Suprapubic skin (tissue), 4 donors: ENCODE data around the gene ALG12. TPM values are rescaled to one million over a fixed set of nuclear protein-coding genes. Genes with fewer than 3 reads are reported as not detected.

Experiments used
- DNase-seq, 2 donors: peaks; one replicate each; pipeline ENCODE4 v3.0.0-alpha.2; 2019; ENCODE audit warnings: low spot score in 2 of 2
- H3K27ac ChIP-seq: fragments of 200-600 bp; sonication (generic); one replicate; pipeline ENCODE4 v1.5.1; 2019
- H3K27me3 ChIP-seq: fragments of 200-600 bp; sonication (generic); one replicate; pipeline ENCODE4 v1.5.1; 2019
- H3K36me3 ChIP-seq: fragments of 200-600 bp; sonication (generic); one replicate; pipeline ENCODE4 v1.5.1; 2019
- H3K4me1 ChIP-seq: fragments of 200-600 bp; sonication (generic); one replicate; pipeline ENCODE4 v1.5.1; 2019
- H3K4me3 ChIP-seq: fragments of 200-600 bp; sonication (generic); one replicate; pipeline ENCODE4 v1.5.1; 2019; ENCODE audit warnings: mild to moderate bottlenecking
- H3K9me3 ChIP-seq: fragments of 200-600 bp; sonication (generic); one replicate; pipeline ENCODE4 v1.5.1; 2019
- EP300 ChIP-seq: sonication (generic); formaldehyde crosslinking; IDR thresholded peaks from one replicate; pipeline ENCODE4 v1.6.1; 2017; ENCODE audit warnings: antibody characterized with exemption
- POLR2A ChIP-seq, 2 donors: fragments of 450-650 bp; IDR thresholded peaks; one replicate each; pipeline ENCODE4 v1.6.1; 2017; ENCODE audit warnings: antibody characterized with exemption in 2 of 2, mild to moderate bottlenecking in 2 of 2, moderate library complexity in 2 of 2
- POLR2AphosphoS5 ChIP-seq, 3 donors: sonication (generic); formaldehyde crosslinking; IDR thresholded peaks; one replicate each; pipeline ENCODE4 v1.6.1; 2017; ENCODE audit warnings: antibody characterized with exemption in 3 of 3
- WGBS: methylation state at CpG from one replicate; pipeline ENCODE4 v1.1.5; 2018; 5-methylcytosine and 5-hydroxymethylcytosine counted together
- total RNA-seq, 4 donors: library from RNA; depleted of rRNA; stranded (reverse); fragments of >200 nt; gene quantifications; one replicate each; pipeline ENCODE4 v1.1.0, GENCODE V29; 2016
- TF ChIP-seq, protein P1 (sequence below), 2 donors: fragments of 200-600 bp in 1 of 2; fragments of 450-650 bp in 1 of 2; sonication (generic) in 1 of 2; IDR thresholded peaks; one replicate each; pipeline ENCODE4 v1.5.1; 2016 to 2019; ENCODE audit warnings: antibody characterized with exemption in 2 of 2, mild to moderate bottlenecking in 1 of 2, moderate library complexity in 1 of 2

Gene ALG12
- total RNA-seq, 4 donors from 2014 or later, result 13.2 to 23.8 (median 16.8) TPM

DNA sequence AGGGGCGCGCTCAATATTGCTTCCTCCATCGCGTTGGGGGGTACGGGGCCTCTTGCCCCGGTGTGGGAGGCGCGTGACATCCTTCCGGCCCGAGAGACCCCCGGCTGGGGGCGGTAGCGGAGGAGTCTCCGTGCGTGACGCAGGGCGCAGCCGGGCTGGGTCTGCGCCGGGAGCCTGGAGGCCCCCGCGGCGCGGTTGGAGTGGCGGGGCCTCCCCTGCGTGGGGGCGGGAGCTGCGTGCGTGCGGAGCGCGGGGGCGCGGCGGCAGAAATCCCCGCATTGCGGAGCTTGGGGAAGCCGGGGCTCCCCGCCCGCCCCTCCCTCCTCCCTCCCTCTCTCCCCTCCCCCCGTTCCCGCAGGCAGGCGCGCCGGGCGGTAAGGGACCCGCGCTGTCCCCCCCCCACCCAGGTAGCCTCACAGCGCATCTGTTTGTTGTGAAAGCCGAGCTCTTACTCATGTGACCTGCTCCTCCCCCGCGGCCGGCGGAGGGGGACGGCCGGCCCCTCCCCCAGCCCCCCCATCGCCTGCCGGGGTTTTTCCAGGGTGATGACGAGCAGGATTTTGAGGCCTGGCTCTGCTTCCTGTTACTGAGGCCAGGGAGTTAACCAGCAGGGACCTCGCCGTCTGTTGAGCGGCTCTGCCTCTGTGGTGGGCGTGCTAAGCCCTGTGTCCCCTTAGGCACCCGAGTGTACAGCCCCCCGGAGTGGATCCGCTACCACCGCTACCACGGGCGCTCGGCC is 43.9 kb upstream of the ALG12 start:
- no peaks in the 10 kb centered on the region for H3K27me3 ChIP-seq
- no CpG with 5 or more reads among the region's 70 CpGs for WGBS
- no peaks in the 10 kb centered on the region for H3K9me3 ChIP-seq
- peak; percentile 92 to 94 for DNase-seq
- H3K27ac ChIP-seq, result peak overlapping the region; percentile 99
- peaks cover 65% of the 10 kb centered on the region for H3K4me1 ChIP-seq
- peaks cover 32% of the 10 kb centered on the region for H3K36me3 ChIP-seq
- peak overlapping the region; percentile 97 for H3K4me3 ChIP-seq
- TF ChIP-seq POLR2AphosphoS5 (IDR thresholded peaks at IDR 0.05) (peak in 2 of 3 donors; percentile 24 to 47), EP300 (no peak), POLR2A (IDR thresholded peaks at IDR 0.05) (peak in 1 of 2 donors; percentile 43)

DNA sequence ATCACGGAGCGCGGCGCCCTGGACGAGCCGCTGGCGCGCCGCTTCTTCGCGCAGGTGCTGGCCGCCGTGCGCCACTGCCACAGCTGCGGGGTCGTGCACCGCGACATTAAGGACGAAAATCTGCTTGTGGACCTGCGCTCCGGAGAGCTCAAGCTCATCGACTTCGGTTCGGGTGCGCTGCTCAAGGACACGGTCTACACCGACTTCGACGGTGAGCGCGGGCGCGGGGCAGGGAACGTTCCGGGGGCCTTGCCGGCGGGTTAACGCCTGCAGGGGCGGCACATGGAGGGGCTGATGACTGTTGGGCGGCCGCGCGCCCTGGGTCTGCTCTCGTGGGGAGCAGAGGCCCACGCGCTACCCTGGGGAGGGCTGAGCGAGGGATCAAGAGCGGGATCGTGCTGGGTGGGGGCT is 43.4 kb upstream of the ALG12 start:
- Histone ChIP-seq H3K9me3 (no peaks in the 10 kb centered on the region), H3K4me1 (peaks cover 62% of the 10 kb centered on the region), H3K27ac (peak overlapping the region; percentile 99), H3K27me3 (no peaks in the 10 kb centered on the region), H3K4me3 (peak overlapping the region; percentile 97), H3K36me3 (peaks cover 32% of the 10 kb centered on the region)
- TF ChIP-seq, protein P1, sequence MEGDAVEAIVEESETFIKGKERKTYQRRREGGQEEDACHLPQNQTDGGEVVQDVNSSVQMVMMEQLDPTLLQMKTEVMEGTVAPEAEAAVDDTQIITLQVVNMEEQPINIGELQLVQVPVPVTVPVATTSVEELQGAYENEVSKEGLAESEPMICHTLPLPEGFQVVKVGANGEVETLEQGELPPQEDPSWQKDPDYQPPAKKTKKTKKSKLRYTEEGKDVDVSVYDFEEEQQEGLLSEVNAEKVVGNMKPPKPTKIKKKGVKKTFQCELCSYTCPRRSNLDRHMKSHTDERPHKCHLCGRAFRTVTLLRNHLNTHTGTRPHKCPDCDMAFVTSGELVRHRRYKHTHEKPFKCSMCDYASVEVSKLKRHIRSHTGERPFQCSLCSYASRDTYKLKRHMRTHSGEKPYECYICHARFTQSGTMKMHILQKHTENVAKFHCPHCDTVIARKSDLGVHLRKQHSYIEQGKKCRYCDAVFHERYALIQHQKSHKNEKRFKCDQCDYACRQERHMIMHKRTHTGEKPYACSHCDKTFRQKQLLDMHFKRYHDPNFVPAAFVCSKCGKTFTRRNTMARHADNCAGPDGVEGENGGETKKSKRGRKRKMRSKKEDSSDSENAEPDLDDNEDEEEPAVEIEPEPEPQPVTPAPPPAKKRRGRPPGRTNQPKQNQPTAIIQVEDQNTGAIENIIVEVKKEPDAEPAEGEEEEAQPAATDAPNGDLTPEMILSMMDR (IDR thresholded peaks at IDR 0.05), result no peak
- TF ChIP-seq POLR2AphosphoS5 (IDR thresholded peaks at IDR 0.05) (peak in 1 of 3 donors; percentile 9), POLR2A (IDR thresholded peaks at IDR 0.05) (no peak)
- WGBS, result 2% methylated on average over 11 of the region's 49 CpGs
- peak in 1 of 2 donors; percentile 84 for DNase-seq

DNA sequence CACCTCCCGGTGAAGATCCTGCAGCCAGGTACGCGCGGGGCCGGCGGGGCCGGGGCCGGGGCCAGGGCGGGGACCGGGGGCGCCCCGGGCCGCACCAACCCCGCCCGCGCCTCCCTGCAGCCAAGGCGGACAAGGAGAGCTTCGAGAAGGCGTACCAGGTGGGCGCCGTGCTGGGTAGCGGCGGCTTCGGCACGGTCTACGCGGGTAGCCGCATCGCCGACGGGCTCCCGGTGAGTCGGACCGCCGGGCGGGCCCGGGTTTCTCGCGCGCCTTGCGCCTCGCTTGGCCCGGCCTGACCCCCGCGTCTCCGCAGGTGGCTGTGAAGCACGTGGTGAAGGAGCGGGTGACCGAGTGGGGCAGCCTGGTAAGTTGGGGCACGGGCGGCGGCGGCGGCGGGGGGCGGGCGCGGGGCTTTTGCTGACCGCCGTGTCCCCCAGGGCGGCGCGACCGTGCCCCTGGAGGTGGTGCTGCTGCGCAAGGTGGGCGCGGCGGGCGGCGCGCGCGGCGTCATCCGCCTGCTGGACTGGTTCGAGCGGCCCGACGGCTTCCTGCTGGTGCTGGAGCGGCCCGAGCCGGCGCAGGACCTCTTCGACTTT is 42.9 kb upstream of the ALG12 start:
- DNase-seq, result peak; percentile 78 to 79

DNA sequence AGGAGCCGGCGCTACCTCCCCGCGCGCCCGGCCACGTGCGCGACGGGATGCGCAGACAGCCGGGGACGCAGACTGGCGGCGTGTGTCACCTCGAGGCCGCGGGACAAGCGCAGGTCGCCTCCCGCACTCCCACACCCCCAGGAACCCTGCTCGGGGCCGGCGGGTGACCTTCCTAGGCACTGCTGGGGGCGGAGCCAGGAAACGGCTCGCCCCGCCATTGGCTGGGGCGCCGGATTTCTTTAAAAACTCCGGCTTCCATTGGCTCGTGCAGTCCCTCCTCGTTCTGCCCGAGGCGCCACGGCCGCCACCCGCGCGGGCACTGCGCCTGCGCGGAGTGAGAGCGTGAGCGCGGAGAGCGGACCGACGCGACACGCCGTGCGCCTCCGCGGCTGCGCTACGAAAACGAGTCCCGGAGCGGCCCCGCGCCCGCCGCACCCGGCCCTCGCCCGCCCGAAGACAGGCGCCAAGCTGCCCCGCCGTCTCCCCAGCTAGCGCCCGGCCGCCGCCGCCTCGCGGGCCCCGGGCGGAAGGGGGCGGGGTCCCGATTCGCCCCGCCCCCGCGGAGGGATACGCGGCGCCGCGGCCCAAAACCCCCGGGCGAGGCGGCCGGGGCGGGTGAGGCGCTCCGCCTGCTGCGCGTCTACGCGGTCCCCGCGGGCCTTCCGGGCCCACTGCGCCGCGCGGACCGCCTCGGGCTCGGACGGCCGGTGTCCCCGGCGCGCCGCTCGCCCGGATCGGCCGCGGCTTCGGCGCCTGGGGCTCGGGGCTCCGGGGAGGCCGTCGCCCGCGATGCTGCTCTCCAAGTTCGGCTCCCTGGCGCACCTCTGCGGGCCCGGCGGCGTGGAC is 42.1 kb upstream of the ALG12 start, which contains the start of gene PIM3:
TSS of gene PIM3 (plus strand) at position 614 of the 846 bp plus-strand sequence. CDS start at position 790, 176 bp downstream.
- WGBS, result 0% methylated on average over 13 of the region's 137 CpGs
- TF ChIP-seq EP300 (no peak), POLR2A (IDR thresholded peaks at IDR 0.05) (peak; percentile 79 to 93), POLR2AphosphoS5 (IDR thresholded peaks at IDR 0.05) (peak in 1 of 3 donors; percentile 73)
- TF ChIP-seq, protein P1 (IDR thresholded peaks at IDR 0.05), result no peak
- H3K27ac ChIP-seq, result peak within 1 kb of the TSS; percentile 99
- H3K36me3 ChIP-seq, result peaks cover 32% of the 10 kb centered on the region
- peak within 1 kb of the TSS; percentile 97 for H3K4me3 ChIP-seq
- DNase-seq, result peak; percentile 96 to 97
- no peaks in the 10 kb centered on the region for H3K27me3 ChIP-seq
- H3K4me1 ChIP-seq, result peaks cover 62% of the 10 kb centered on the region
- H3K9me3 ChIP-seq, result no peaks in the 10 kb centered on the region

More for the DNA sequence above, 42.9 kb upstream of the ALG12 start:
- H3K27ac ChIP-seq, result peak overlapping the region; percentile 99
- H3K4me1 ChIP-seq, result peaks cover 62% of the 10 kb centered on the region
- H3K9me3 ChIP-seq, result no peaks in the 10 kb centered on the region
- no peaks in the 10 kb centered on the region for H3K27me3 ChIP-seq
- no CpG with 5 or more reads among the region's 84 CpGs for WGBS
- H3K4me3 ChIP-seq, result peak overlapping the region; percentile 97
- TF ChIP-seq, protein P1 (IDR thresholded peaks at IDR 0.05), result peak in 1 of 2 donors; percentile 11
- no peak for TF ChIP-seq POLR2AphosphoS5 (IDR thresholded peaks at IDR 0.05)
- peaks cover 32% of the 10 kb centered on the region for H3K36me3 ChIP-seq

DNA sequence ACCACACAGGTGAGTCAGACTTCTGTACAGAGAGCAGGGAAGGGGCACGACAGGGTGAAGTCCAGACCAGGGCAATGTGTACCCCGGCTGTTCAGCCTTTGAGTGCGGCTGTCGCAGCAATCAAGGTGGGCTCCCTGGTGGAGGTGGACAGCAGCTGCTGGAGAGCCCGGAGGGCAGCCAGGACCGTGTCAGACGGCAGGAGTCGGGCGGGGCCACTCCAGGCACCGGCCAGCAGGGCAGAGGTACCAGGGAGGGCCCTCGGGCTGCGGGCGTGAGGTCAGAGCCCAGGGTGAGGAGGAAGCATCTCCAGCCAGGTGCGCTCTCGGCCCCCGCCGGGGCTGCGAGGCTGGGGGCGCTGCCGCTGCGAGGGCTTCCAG is 41.5 kb upstream of the ALG12 start:
- Histone ChIP-seq H3K27me3 (no peaks in the 10 kb centered on the region), H3K4me1 (peaks cover 62% of the 10 kb centered on the region), H3K36me3 (peaks cover 32% of the 10 kb centered on the region), H3K4me3 (peak overlapping the region; percentile 97), H3K9me3 (no peaks in the 10 kb centered on the region), H3K27ac (peak overlapping the region; percentile 99)
- no CpG with 5 or more reads among the region's 21 CpGs for WGBS
- peak in 1 of 2 donors; percentile 86 for DNase-seq
- TF ChIP-seq POLR2AphosphoS5 (IDR thresholded peaks at IDR 0.05), result no peak
- TF ChIP-seq POLR2A (IDR thresholded peaks at IDR 0.05), result no peak
- TF ChIP-seq, protein P1 (IDR thresholded peaks at IDR 0.05), result no peak
- TF ChIP-seq EP300, result no peak
